ENCODE measurements around the gene ADAR. TPM values are rescaled to one million over a fixed set of nuclear protein-coding genes. Genes with fewer than 3 reads are reported as not detected.

ADAR gene
- total RNA-seq, 1 experiment from 2014 or later = 136 TPM

DNA sequence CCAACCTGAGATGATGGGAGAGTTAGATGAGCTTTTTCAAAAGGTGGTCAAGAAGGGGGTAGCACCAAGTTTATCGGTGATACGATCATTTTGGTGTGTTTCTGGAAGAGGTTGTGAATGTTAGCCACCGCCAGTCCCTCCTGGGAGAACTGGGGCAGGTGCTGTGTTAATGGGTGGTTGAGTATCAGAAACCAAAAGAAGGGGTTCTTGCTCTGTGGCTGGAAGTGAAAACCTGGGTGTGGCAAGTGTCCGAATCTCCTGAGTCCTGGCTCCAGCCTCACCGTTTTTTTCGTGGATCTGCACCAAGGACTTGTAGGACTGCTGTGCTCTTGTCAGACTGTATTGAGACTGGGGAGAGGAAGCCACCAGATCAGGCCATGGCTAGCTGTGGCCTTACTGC, 57.3 kb downstream of the ADAR start:
- CTCF ChIA-PET = no interaction called here
- Histone ChIP-seq H3K4me1 (ENCODE audit: insufficient read depth, low read length) (no peaks in the 10 kb centered on the region), H3K9me3 (ENCODE audit: low read length) (no peaks in the 10 kb centered on the region), H3K4me2 (ENCODE audit: low read length) (no peak overlapping the region), H3F3A (ENCODE audit: low read length, unreplicated experiment) (no peaks in the 10 kb centered on the region), H2AFZ (ENCODE audit: low read length) (no peak overlapping the region), H3K27me3 (ENCODE audit: low read length) (no peaks in the 10 kb centered on the region), H3K4me3 (ENCODE audit: low read length) (no peak overlapping the region), H3K36me3 (ENCODE audit: low read depth, low read length) (peaks cover 64% of the 10 kb centered on the region), H4K20me1 (ENCODE audit: low read length) (0 out of 2 replicates have a peak, but pooled peaks cover 10% of the 10 kb centered on the region), H3K9me2 (replicated peaks; ENCODE audit: low read length) (no peaks in the 10 kb centered on the region), H3K79me2 (ENCODE audit: low read length) (peaks cover 13% of the 10 kb centered on the region), H3K9ac (ENCODE audit: low read length) (no peak overlapping the region), H3K27ac (ENCODE audit: low read length) (no peak overlapping the region)
- no peak for TF ChIP-seq EZH2 (IDR thresholded peaks at IDR 0.05; ENCODE audit: low read length, unreplicated experiment)
- no peak for ATAC-seq
- no TSS peak for BruUV-seq (replicated peaks)
- intact Hi-C loops (cut with micrococcal nuclease) = no loop called here
- POLR2A ChIA-PET (ENCODE audit: unreplicated experiment) = no interaction called here
- DNase-seq = no peak

DNA sequence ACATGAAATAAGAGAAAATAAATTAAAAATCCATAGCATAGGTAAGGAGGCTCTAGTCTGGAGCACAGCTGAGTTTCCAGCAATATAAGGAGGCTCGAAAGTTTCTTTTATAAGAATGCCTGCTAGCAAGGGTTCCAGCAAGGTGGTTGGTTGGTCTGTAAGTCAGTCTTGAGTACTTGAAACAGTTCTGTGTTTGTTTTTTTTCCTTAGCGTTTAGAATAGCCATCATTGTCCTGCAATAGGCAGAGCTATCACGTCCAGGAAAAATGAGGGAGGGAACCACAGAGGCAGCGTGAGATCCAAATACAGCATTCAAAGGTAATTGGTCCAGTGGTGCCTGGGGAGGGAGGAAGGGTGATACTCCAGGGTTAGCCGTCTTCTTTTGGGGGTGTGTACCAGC, 57.9 kb downstream of the ADAR start:
- H4K20me1 ChIP-seq (ENCODE audit: low read length) = 0 out of 2 replicates have a peak, but pooled peaks cover 10% of the 10 kb centered on the region
- H3K9ac ChIP-seq (ENCODE audit: low read length) = no peak overlapping the region
- TF ChIP-seq EZH2 (IDR thresholded peaks at IDR 0.05; ENCODE audit: low read length, unreplicated experiment) = no peak
- no peak for TF ChIP-seq EZH2phosphoT487 (IDR thresholded peaks at IDR 0.05; ENCODE audit: borderline replicate concordance, low read length)
- TF ChIP-seq, protein P1, sequence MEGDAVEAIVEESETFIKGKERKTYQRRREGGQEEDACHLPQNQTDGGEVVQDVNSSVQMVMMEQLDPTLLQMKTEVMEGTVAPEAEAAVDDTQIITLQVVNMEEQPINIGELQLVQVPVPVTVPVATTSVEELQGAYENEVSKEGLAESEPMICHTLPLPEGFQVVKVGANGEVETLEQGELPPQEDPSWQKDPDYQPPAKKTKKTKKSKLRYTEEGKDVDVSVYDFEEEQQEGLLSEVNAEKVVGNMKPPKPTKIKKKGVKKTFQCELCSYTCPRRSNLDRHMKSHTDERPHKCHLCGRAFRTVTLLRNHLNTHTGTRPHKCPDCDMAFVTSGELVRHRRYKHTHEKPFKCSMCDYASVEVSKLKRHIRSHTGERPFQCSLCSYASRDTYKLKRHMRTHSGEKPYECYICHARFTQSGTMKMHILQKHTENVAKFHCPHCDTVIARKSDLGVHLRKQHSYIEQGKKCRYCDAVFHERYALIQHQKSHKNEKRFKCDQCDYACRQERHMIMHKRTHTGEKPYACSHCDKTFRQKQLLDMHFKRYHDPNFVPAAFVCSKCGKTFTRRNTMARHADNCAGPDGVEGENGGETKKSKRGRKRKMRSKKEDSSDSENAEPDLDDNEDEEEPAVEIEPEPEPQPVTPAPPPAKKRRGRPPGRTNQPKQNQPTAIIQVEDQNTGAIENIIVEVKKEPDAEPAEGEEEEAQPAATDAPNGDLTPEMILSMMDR (conservative IDR thresholded peaks at IDR 0.05; ENCODE audit: low read depth, low read length) = no peak
- no peaks in the 10 kb centered on the region for H3F3A ChIP-seq (ENCODE audit: low read length, unreplicated experiment)
- H3K27ac ChIP-seq (ENCODE audit: low read length) = no peak overlapping the region
- no peak overlapping the region for H2AFZ ChIP-seq (ENCODE audit: low read length)
- H3K36me3 ChIP-seq (ENCODE audit: low read depth, low read length) = peaks cover 58% of the 10 kb centered on the region
- H3K79me2 ChIP-seq (ENCODE audit: low read length) = peaks cover 7% of the 10 kb centered on the region; the same call in 1 of the 2 replicates
- H3K9me2 ChIP-seq (replicated peaks; ENCODE audit: low read length) = no peaks in the 10 kb centered on the region
- no peak for ATAC-seq
- no peak for DNase-seq
- H3K27me3 ChIP-seq (ENCODE audit: low read length) = no peaks in the 10 kb centered on the region
- ChIA-PET POLR2A (ENCODE audit: unreplicated experiment) (no interaction called here), CTCF (no interaction called here)
- H3K4me3 ChIP-seq (ENCODE audit: low read length) = no peak overlapping the region
- H3K9me3 ChIP-seq (ENCODE audit: low read length) = no peaks in the 10 kb centered on the region
- intact Hi-C loops (cut with micrococcal nuclease) = no loop called here
- no peaks in the 10 kb centered on the region for H3K4me1 ChIP-seq (ENCODE audit: insufficient read depth, low read length)
- BruUV-seq (replicated peaks) = TSS peak; percentile 23
- no peak overlapping the region for H3K4me2 ChIP-seq (ENCODE audit: low read length)

DNA sequence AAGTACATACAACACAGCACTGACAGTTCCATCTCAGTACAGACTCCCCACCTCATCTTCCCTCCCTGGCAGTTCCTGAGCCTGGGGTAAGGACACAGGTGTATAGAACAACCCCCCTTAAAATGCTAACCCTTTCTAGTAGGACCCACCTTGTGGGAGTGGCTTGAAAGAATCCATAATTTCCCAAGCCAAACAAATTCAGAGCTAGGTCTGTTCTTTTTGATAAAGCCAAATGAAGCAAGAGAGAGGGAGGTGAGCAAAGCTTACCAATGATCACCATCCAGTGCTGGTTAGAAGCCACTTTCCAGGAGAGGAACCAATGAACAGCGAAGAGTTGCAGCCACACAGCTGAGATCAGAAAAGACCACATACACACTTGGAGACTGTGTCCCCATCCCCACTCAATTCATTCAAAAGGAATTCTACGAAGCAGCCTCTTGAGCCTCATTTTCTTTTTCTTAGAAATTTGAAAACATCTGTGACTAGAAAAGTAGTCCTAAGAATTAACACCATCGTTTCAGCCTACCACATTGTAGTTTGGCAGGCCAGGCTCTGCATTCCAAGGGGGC, 58.7 kb downstream of the ADAR start:
- ChIA-PET POLR2A (ENCODE audit: unreplicated experiment) (no interaction called here), CTCF (interaction anchor here (0.6 kb wide), 1 partner anchor 32 kb away, joined by 6 read pairs; no protein-coding TSS in a partner anchor)
- ATAC-seq (no peak), DNase-seq (no peak)
- Histone ChIP-seq H2AFZ (ENCODE audit: low read length) (no peak overlapping the region), H3K4me3 (ENCODE audit: low read length) (no peak overlapping the region), H3K27ac (ENCODE audit: low read length) (no peak overlapping the region), H3K27me3 (ENCODE audit: low read length) (no peaks in the 10 kb centered on the region), H3F3A (ENCODE audit: low read length, unreplicated experiment) (no peaks in the 10 kb centered on the region), H3K36me3 (ENCODE audit: low read depth, low read length) (peaks cover 50% of the 10 kb centered on the region), H3K9me3 (ENCODE audit: low read length) (no peaks in the 10 kb centered on the region), H3K4me1 (ENCODE audit: insufficient read depth, low read length) (no peaks in the 10 kb centered on the region), H3K9me2 (replicated peaks; ENCODE audit: low read length) (no peaks in the 10 kb centered on the region), H4K20me1 (ENCODE audit: low read length) (0 out of 2 replicates have a peak, but pooled peaks cover 10% of the 10 kb centered on the region), H3K79me2 (ENCODE audit: low read length) (no peaks in the 10 kb centered on the region), H3K9ac (ENCODE audit: low read length) (no peak overlapping the region), H3K4me2 (ENCODE audit: low read length) (no peak overlapping the region)
- no TSS peak for BruUV-seq (replicated peaks)
- no peak for TF ChIP-seq EZH2 (IDR thresholded peaks at IDR 0.05; ENCODE audit: low read length, unreplicated experiment)
- TF ChIP-seq, protein P1 (conservative IDR thresholded peaks at IDR 0.05; ENCODE audit: low read depth, low read length) = no peak
- no peak for TF ChIP-seq EZH2phosphoT487 (IDR thresholded peaks at IDR 0.05; ENCODE audit: borderline replicate concordance, low read length)
- intact Hi-C loops (cut with micrococcal nuclease) = no loop called here

Measured in PC-3 (cell line).